Measurements from ENCODE around the gene FBXL13.
"Not testable (repeated sequence)": the region's sequence is repeated elsewhere in the genome, so short reads cannot be mapped to it uniquely, and the experiment has no call there.

The FBXL13 gene

DNA sequence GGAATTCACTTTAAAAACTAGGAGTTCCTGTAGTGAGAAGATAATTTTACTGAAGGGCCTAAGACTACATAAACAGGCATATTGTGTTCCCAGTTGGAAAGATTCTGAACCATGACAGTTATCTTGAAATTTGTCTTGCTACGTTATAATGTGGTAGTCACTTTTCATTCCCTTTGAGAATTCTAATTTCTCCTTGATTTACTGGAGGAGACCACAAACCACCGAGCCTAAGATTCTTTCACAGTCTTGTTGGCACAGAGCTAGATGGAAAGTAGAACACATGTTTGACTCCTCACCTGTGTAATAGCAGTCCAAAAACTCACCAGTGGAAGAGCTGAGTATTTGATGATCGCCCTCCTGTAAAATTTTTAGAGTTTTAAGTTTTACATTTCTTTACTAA, 5.2 kb upstream of the FBXL13 start:
- DNase-seq (ENCODE audit: low read depth in 2 of 2) = no peak

DNA sequence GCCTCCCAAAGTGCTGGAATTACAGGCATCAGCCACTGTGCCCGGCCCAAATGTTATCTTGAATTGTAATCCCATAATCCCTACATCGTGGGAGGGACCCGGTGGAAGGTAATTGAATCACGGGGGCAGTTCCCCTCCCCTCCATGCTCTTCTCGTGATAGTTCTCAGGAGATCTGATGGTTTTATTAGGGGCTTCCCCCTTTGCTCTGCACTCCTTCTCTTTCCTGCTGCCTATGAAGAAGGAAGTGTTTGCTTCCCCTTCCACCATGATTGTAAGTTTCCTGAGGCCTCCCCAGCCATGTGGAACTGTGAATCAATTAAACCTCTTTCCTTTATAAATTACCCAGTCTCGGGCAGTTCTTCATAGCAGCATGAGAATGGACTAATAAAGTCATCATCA, 3.6 kb upstream of the FBXL13 start:
- DNase-seq (ENCODE audit: low read depth in 2 of 2) = not testable (repeated sequence)

DNA sequence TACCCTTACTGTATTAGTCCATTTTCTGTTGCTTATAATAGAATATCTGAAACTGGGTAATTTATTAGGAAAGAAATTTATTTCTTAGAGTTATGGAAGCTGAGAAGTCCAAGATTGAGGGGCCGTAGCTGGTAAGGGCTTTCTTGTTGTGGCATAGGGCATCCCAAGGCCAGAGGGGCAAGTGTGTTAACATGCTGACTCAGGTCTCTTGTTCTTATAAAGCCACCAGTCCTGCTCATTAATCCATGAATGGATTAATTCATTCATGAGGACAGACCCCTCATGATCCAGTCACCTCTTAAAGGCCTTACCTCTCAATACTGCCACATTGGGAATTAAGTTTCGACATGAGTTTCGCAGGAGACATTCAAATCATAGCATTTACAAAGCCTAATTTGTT, 2.7 kb upstream of the FBXL13 start:
- DNase-seq (ENCODE audit: low read depth in 2 of 2) = no peak

DNA sequence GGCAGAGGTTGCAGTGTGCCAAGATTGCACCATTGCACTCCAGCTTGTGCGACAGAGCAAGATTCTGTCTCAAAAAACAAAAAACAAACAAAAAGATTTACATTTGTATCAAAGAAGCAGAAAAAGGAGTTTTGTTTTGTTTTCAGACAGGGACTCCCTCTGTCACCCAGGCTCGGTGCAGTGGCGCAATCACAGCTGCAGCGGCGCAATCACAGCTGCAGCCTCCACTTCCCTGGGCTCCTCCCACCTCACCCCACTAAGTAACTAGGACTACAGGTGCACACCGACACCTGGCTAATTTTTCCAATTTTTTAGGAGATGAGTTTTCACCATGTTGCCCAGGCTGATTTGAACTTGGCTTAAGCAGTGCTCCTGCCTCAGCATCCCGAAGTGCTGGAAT, 2.2 kb upstream of the FBXL13 start:
- no peak for DNase-seq (ENCODE audit: low read depth in 2 of 2)

DNA sequence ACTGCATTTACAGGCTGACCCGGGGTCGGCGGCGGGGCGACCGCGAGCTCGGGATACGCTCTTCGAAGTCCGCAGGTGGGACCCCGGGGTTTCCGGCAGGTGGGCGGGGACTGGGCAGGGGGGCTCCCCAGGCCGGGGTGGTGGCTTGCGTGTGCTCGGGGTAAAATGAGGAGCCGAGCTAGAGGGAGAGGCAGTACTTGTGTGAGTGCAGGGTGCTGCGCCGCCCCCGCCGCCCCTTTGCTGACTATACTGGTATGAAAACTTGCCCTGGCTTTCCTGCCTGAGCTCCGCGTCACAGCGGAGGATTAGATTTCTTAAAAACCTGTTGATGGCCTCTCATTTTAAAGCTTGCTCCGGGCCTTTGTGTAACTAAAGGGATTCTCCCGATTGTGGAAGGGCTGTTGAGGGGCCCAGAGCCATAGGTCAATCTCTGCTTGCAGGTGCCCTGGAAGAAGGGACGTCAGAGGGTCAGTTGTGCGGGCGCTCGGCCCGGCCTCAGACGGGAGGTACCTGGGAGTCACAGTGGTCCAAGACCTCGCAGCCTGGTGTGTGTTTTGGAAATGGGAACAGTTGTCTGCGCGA, 832 bp upstream of the FBXL13 start:
- peak; percentile 38 to 54 for DNase-seq (ENCODE audit: low read depth in 2 of 2)

DNA sequence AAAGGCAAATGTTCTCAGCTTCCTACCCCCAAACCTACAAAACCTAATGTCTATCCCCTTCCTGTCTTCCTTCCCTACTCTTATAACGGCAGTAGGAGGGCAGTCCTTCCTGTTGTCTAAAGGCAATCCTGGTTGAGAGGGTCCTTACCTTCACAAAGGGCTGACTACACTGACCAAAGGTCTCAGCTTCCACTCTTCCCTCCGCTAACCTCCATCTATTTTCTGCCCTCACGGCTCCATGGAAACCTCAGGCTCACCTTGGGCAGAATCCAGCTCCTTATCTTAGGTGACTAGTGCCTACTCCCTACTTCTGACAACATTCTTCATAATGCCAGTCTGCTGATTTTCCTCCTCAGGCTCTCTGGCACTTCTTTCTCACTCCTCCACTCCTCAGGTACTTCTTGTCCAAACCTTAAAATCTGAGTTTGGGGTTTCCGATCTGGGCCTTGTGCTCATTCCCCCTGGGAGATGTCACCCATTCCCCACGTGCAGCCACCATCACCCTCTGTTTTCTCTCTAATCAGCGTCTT, 542 bp downstream of the FBXL13 start:
- DNase-seq (ENCODE audit: low read depth in 2 of 2) = no peak

DNA sequence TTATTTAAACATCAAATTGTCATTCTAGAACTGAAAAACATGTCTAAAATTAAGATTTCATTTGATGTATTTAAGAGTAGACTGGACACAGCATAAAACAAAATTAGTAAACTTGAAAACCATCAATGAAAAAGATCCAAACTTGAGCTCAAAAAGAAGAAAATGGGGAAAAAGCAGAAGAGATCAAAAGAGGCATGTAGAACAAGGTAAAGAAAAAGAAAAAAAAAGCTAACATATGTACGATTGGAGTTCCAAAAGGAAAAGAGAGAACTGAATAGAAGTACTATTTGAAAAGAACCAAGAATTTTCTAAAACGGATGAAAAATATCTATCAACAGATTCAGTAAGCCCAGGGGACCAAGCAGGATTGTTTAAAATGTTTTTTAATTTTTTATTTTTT, 3.6 kb downstream of the FBXL13 start:
- no peak for DNase-seq (ENCODE audit: low read depth in 2 of 2)

DNA sequence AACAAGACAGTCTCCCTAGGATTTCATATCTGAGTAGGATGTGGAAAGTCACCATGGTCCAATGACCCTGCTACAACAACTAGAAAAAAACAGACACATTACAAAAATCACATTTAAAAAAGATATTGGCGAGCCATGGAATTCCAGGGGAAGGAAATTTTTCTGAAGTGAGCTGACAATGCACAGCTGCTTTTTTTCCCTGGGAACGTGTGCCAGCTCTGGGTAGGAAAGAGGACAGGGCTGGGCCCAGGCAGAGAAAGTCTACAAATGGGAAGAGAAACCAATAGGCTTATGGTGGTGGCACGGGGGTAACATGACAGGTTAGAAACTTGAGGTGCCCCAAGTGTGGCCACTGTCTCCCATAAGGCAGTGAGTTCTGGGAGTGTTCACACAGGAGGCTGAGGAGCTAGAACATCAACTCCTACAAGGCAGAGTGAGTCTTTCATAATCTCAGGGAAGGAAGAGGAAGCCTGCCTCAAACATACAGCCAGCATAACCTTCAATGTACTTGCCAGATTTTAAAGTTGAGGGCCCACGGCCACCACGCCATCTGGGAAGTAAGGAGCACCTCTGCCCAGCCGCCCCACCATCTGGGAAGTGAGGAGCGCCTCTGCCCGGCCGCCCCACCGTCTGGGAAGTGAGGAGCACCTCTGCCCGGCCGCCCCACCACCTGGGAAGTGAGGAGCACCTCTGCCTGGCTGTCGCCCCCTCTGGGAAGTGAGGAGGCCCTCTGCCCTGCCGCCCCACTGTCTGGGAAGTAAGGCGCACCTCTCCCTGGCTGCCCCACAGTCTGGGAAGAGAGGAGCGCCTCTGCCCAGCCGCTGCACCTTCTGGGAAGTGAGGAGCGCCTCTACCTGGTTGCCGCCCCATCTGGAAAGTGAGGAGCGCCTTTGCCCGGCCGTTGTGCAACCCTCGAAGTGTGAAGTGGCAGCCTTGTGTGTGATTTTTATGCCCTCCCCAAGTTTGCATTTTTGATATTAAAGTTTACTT, 5.9 kb downstream of the FBXL13 start:
- no peak for DNase-seq (ENCODE audit: low read depth in 2 of 2)

DNA sequence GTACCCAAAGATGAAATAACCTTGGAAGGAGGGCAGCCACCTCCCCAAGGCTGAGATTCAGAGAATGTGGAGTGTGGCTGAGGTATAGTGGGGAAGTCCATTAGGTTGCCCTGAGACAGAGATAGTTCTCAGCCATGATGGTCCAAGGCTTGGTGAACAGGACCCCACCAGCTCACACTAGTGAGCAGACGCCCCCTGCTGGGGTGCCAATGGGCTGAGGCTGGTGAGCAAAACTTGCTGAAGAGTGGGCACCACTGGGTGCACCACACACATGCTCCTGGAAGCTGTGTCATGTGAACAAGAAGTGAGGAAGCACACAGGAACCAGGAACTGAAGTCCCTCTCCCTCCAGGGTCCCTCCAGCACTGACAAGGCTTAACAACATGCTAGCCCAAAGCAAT, 8.9 kb downstream of the FBXL13 start:
- DNase-seq (ENCODE audit: low read depth in 2 of 2) = peak in 1 of 2 donors; percentile 13

DNA sequence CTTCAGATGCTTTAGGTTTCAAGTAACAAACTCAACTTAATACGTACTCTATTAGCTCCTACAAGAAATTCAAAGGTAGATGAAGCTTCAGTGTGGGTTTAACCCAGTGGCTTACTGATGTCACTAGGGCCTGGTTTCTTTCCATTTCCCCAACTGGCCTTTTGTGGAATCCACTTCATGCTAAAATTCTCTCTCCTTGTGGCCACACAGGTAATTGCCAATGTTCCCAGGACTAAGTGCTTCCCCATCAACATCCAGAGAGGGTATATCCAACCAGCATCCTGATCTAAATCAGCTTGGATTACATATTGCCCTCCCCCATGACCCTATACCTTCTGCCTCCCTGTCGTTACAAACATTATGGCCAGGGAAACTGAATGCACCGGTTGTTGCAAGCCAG, 10.7 kb downstream of the FBXL13 start:
- no peak for DNase-seq (ENCODE audit: low read depth in 2 of 2)

DNA sequence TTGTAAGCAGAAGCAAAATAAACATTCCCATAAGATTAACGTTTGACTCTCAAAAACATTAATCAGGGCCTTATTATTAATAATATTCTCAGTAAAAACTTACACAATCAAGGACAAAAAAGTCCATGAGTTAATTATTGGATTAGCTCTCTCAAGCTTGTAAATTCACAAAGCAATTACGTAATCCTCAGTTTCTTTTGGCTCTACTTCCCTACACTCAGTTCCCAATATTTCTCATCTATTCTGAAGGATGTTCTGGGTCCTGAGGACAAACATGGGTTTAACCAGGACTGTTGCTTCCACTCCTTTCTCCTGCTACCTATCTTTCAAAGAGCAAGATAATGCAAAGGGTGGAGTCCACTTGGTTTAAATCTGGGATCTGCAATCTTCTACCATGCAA, 15.1 kb downstream of the FBXL13 start:
- DNase-seq (ENCODE audit: low read depth in 2 of 2) = no peak

DNA sequence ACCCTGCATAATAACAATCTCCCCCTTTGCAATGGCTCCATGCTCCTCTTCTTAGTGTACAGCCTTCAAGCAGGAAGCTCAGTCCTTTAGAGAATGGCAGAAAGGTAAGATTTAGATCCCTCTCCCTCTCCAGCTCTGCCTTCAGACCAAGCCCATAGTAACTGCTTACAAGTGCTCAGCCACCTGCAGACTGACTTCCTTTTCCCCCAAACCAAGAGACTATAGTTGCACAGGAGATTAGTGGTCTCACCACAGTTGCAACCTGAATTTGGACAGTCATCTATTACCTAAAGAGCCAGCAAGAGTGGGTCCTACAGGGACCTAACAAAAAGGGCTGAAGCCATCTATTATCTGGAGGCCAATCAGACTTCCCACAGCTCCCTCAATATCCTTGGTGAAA, 16.5 kb downstream of the FBXL13 start:
- DNase-seq (ENCODE audit: low read depth in 2 of 2) = no peak

DNA sequence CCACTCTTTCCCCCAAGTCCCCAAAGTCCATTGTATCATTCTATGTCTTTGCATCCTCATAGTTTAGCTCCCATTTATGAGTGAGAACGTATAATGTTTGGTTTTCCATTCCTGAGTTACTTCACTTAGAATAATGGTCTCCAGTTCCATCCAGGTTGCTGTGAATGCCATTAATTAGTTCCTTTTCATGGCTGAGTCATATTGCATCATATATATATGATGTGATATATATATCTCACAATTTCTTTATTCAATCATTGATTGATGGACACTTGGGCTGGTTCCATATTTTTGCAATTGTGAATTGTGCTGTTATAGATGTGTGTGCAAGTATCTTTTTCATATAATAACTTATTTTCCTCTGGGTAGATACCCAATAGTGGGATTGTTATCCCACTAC, 18.6 kb downstream of the FBXL13 start:
- not testable (repeated sequence) for DNase-seq (ENCODE audit: low read depth in 2 of 2)

DNA sequence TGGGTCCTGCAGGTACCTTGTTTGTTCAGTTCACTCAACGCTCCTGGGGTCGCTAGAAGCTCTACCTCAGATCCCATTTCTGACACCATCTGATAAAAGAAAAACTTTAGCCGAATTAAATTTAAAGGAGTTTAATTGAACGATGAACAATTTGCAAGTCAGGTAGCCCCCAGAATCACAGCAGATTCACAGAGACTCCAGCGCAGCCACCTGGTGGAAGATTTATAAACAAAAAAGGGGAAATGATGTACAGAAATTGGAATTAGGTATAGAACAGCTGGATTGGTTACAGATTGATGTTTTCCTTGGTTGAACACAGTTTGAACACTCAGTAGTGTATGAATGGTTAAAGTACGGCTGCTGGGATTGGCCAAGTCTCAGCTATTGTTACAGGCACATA, 23.1 kb downstream of the FBXL13 start:
- no peak for DNase-seq (ENCODE audit: low read depth in 2 of 2)

DNA sequence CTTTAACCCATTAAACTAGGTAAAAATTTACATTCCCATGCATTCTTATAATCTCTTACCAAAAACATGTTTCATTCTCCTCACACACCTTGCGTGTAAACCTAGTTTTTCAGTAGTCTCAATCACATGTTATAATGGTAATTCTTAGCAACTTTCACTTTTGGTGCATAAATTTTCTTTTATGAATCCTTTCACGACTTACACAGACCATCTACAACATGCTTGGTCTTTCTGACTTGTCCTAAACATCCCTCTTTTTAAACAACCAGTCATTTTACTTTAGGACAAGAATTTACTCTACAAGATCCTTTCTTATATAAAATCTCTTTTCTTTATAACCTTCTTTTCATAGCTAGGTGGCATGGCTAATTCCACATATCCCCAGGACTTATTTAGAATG, 25.8 kb downstream of the FBXL13 start:
- no peak for DNase-seq (ENCODE audit: low read depth in 2 of 2)

DNA sequence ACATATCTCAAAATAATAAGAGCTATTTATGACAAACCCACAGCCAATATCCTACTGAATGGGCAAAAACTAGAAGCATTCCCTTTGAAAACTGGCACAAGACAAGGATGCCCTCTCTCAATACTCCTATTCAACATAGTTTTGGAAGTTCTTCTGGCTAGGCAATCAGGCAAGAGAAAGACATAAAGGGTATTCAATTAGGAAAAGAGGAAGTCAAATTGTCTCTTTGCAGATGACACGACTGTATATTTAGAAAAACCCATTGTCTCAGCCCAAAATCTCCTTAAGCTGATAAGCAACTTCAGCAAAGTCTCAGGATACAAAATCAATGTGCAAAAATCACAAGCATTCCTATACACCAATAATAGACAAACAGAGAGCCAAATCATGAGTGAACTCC, 32.8 kb downstream of the FBXL13 start:
- DNase-seq (ENCODE audit: low read depth in 2 of 2) = not testable (repeated sequence)

DNA sequence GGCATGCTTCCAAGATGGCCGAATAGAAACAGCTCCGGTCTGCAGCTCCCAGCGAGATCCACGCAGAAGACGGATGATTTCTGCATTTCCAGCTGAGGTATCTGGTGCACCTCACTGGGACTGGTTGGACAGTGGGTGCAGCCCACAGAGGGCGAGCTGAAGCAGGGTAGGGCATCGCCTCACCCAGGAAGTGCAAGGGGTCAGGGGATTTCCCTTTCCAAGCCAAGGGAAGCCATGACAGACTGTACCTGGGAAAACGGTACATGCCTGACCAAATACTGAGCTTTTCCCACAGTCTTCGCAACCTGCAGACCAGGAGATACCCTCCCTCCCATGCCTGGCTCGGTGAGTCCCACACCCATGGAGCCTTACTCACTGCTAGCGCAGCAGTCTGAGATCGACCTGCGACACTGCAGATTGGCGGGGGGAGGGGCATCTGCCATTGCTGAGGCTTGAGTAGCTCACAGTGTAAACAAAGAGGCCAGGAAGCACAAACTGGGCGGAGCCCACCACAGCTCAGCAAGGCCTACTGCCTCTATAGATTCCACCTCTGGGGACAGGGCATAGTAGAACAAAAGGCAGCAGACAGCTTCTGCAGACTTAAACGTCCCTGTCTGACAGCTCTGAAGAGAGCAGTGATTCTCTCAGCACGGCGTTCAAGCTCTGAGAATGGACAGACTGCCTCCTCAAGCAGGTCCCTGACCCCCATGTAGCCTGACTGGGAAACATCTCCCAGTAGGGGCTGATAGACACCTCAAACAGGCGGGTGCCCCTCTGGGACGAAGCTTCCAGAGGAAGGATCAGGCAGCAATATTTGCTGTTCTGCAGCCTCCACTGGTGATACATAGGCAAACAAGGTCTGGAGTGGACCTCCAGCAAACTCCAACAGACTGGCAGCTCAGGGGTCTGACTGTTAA, 36.5 kb downstream of the FBXL13 start:
- DNase-seq (ENCODE audit: low read depth in 2 of 2) = not testable (repeated sequence)

DNA sequence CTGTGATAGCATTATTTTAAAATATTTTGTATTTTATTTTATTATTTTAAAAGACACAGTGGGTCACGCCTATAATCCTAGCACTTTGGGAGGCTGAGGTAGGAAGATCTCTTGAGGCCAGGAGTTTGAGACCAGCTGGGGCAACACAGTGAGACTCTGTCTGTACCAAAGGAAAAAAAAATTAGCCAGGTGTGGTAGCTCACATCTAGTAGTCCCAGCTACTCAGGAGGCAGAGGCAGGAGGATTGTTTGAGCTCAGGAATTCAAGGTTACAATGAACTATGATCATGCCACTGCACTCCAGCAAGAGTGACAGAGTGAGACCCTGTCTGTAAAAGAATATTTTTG, 37.1 kb downstream of the FBXL13 start:
- no peak for DNase-seq (ENCODE audit: low read depth in 2 of 2)

DNA sequence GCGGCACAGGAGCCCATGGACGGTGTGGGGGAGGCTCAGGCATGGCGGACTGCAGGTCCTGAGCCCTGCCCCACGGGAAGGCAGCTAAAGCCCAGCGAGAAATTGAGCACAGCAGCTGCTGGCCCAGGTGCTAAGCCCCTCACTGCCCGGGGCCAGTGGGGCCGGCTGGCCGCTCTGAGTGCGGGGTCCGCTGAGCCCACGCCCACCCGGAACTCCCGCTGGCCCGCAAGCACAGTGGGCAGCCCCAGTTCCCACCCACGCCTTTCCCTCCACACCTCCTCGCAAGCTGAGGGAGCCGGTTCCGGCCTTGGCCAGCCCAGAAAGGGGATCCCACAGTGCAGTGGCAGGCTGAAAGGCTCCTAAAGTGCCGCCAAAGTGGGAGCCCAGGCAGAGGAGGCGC, 40.3 kb downstream of the FBXL13 start:
- not testable (repeated sequence) for DNase-seq (ENCODE audit: low read depth in 2 of 2)

DNA sequence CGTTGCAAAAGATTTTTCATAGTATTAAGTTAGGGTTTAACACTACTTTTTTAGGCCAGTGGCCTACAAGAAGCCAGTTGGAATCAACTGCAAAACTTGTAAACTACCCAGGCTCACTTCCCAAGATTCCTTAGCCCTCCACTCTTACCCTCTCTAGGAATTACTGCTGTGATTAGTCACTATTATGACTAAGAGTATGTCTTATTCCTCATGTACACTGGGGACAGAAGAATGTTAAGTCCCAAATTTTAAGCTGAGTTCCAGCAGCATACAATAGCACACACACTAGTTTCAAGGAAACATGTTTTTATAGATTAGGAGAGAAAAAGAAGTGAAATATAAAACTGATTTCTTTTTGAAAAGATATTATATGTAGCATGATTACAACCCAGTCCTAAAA, 42.8 kb downstream of the FBXL13 start:
- DNase-seq (ENCODE audit: low read depth in 2 of 2) = no peak

DNA sequence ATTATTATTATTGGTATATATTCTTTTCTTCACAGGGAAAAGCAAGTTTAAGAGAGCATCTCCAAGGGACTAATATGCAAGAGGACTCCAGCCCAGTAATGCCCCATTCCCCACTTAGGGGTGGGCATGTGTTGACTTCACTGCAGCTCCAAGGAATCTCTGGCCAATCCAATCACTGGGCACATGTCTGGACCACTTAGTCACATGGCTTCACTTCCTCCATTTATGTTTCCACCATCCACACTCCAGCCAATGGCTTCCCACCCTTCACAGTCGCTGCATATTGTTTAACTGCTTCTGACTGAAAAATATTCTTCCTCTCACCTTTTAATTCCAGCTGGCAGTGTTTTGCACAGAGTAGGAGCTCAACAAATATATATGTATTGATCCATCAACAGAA, 43.6 kb downstream of the FBXL13 start:
- no peak for DNase-seq (ENCODE audit: low read depth in 2 of 2)

DNA sequence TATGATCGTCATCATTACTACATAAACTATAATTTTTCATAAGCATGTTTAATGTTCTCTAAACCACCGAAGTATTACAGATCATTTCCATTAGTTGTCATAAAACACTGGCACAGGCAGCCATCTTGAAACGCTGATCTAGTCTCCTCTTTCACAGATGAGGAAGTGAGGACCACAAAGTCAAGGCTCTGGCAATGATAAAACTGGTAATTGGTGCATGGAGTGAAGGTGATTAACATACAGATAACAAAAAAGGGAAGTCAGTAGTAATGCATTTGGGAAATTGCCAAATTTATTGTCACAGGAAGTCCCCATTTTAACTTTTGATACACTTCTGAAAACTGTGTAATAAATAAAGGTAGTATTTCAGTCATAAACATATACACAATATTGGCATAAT, 49.3 kb downstream of the FBXL13 start:
- DNase-seq (ENCODE audit: low read depth in 2 of 2) = no peak
